K562 (cell line): ENCODE data around the gene RNF144A. TPM values are rescaled to one million over a fixed set of nuclear protein-coding genes. Genes with fewer than 3 reads are reported as not detected.

ENCODE experiments used
- CHD2 ChIP-seq: IDR thresholded peaks from 2 replicates; pipeline ENCODE4 v1.6.1; 2011; ENCODE audit warnings: low read depth, low read length
- COPS2 ChIP-seq: fragments of 450-650 bp; conservative IDR thresholded peaks from 2 replicates; pipeline ENCODE4 v1.6.1; 2016; ENCODE audit warnings: mild to moderate bottlenecking, moderate library complexity
- E2F3 ChIP-seq: fragments of 250-450 bp; sonication (Bioruptor Pico); IDR thresholded peaks from 2 replicates; pipeline ENCODE4 v1.4.0; 2020; ENCODE audit warnings: mild to moderate bottlenecking
- FIP1L1 ChIP-seq: fragments of 200-400 bp; formaldehyde crosslinking; IDR thresholded peaks from 2 replicates; pipeline ENCODE4 v1.6.1; 2018; ENCODE audit warnings: mild to moderate bottlenecking, low read depth, low read length; ENCODE audit not compliant: poor library complexity, severe bottlenecking
- FOXJ2 ChIP-seq: fragments of 200-800 bp; sonication (Bioruptor generic); IDR thresholded peaks from 2 replicates; pipeline ENCODE4 v1.6.1; 2016; ENCODE audit warnings: missing genetic modification characterization, missing compliant biosample characterization
- IFI16 ChIP-seq: fragments of 250-450 bp; sonication (Bioruptor Pico); IDR thresholded peaks from 2 replicates; pipeline ENCODE4 v2.1.2; 2022; ENCODE audit warnings: mild to moderate bottlenecking, inconsistent platforms
- MAZ ChIP-seq, 2 experiments: fragments of 450-650 bp in 1 of 2; sonication (generic) in 1 of 2; formaldehyde crosslinking; IDR thresholded peaks in 1 of 2; conservative IDR thresholded peaks in 1 of 2; 2 replicates each; pipeline versions ENCODE4 v1.4.0 to v1.5.0; 2020; ENCODE audit warnings: mild to moderate bottlenecking in 1 of 2, missing genetic modification reagents in 1 of 2
- MBD2 ChIP-seq: sonication (generic); IDR thresholded peaks from 2 replicates; pipeline ENCODE4 v1.6.1; 2016; ENCODE audit warnings: low read depth, borderline replicate concordance
- NFE2L1 ChIP-seq: fragments of 450-650 bp; IDR thresholded peaks from 2 replicates; pipeline ENCODE4 v1.6.1; 2016; ENCODE audit warnings: missing genetic modification characterization, low read depth, mild to moderate bottlenecking, missing compliant biosample characterization, moderate library complexity, borderline replicate concordance
- NFYB ChIP-seq: IDR thresholded peaks from 2 replicates; pipeline ENCODE4 v1.6.1; 2011; ENCODE audit warnings: mild to moderate bottlenecking, moderate library complexity; ENCODE audit not compliant: insufficient read length; ENCODE audit errors: extremely low read depth
- RBM15 ChIP-seq: fragments of 200-400 bp; formaldehyde crosslinking; IDR thresholded peaks from 2 replicates; pipeline ENCODE4 v1.6.1; 2018; ENCODE audit warnings: mild to moderate bottlenecking, low read length, moderate library complexity; ENCODE audit not compliant: insufficient read depth
- SRSF7 ChIP-seq: fragments of 200-400 bp; formaldehyde crosslinking; optimal IDR thresholded peaks from 2 replicates; pipeline ENCODE3; 2017; ENCODE audit warnings: mild to moderate bottlenecking, low read depth, low read length
- TFE3 ChIP-seq: fragments of 450-650 bp; formaldehyde crosslinking; IDR thresholded peaks from 2 replicates; pipeline ENCODE4 v1.4.0; 2020; ENCODE audit warnings: mild to moderate bottlenecking, mixed read lengths
- TRIM25 ChIP-seq: fragments of 450-650 bp; IDR thresholded peaks from 2 replicates; pipeline ENCODE4 v1.7.0; 2016; ENCODE audit warnings: borderline replicate concordance
- ZBTB33 ChIP-seq: sonication (generic); formaldehyde crosslinking; IDR thresholded peaks from 2 replicates; pipeline ENCODE4 v1.8.1; 2023; ENCODE audit warnings: mild to moderate bottlenecking, missing genetic modification reagents
- polyA plus RNA-seq, 8 experiments: library from polyadenylated mRNA; depleted of rRNA in 4 of 8; stranded (reverse) in 5 of 8; unstranded in 3 of 8; fragments of >200 nt; fragmentation: Nextera tagmentation in 2 of 8; fragmentation: Illumina TruSeq in 1 of 8; extraction: Ambion mirVana in 2 of 8; extraction: Trizol in 1 of 8; gene quantifications; 2 replicates each; pipeline versions ENCODE4 v1.2.1 to v1.2.3, GENCODE V29; 2011 to 2014; ENCODE audit warnings: inconsistent platforms in 1 of 8, missing spikeins in 1 of 8
- total RNA-seq, 7 experiments: library from RNA; depleted of rRNA in 6 of 7; stranded (reverse); fragments of >200 nt in 6 of 7; fragmentation: Illumina TruSeq in 2 of 7; extraction: Trizol in 2 of 7; gene quantifications; 2 replicates each; pipeline versions ENCODE4 v1.2.1 to v1.2.3, GENCODE V29; 2011 to 2021; ENCODE audit warnings: low replicate concordance in 1 of 7
- TF ChIP-seq, protein P1 (sequence below), 2 experiments: fragments of 450-650 bp; IDR thresholded peaks; 2 replicates each; pipeline ENCODE4 v1.6.1; 2016
- TF ChIP-seq, protein P2 (sequence below): IDR thresholded peaks from 2 replicates; pipeline ENCODE4 v1.6.1; 2012; ENCODE audit warnings: low read depth, low read length, improper control_type of control experiment, borderline replicate concordance

The RNF144A gene
- total and polyA plus RNA-seq, 9 of the 15 experiments (the other 6 are each of a cell fraction or from before 2014, with no cell fraction given) = 0.96 to 11.3 (median 6.2) TPM

GRCh38 chr2:6887751-6888192 is 29.4 kb upstream of the RNF144A start (continued):
- TF ChIP-seq ZBTB33 (CRISPR knock-in tag) (peak; percentile 60; the same call in 1 of the 2 replicates), RBM15 (no peak), E2F3 (no peak), FIP1L1 (no peak), COPS2 (no peak), NFYB (no peak), NFE2L1 (no peak), IFI16 (no peak), TFE3 (peak; percentile 96), TRIM25 (no peak), SRSF7 (no peak), MBD2 (no peak; the same call in 1 of the 2 replicates), MAZ (CRISPR knock-in tag; conservative IDR thresholded peaks at IDR 0.05 in 1 of 2, IDR thresholded peaks at IDR 0.05 in 1 of 2) (peak; percentile 61 to 70), CHD2 (no peak), FOXJ2 (tag) (no peak)
- TF ChIP-seq, protein P1, sequence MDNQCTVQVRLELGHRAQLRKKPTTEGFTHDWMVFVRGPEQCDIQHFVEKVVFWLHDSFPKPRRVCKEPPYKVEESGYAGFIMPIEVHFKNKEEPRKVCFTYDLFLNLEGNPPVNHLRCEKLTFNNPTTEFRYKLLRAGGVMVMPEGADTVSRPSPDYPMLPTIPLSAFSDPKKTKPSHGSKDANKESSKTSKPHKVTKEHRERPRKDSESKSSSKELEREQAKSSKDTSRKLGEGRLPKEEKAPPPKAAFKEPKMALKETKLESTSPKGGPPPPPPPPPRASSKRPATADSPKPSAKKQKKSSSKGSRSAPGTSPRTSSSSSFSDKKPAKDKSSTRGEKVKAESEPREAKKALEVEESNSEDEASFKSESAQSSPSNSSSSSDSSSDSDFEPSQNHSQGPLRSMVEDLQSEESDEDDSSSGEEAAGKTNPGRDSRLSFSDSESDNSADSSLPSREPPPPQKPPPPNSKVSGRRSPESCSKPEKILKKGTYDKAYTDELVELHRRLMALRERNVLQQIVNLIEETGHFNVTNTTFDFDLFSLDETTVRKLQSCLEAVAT (IDR thresholded peaks at IDR 0.05) = no peak
- TF ChIP-seq, protein P2, sequence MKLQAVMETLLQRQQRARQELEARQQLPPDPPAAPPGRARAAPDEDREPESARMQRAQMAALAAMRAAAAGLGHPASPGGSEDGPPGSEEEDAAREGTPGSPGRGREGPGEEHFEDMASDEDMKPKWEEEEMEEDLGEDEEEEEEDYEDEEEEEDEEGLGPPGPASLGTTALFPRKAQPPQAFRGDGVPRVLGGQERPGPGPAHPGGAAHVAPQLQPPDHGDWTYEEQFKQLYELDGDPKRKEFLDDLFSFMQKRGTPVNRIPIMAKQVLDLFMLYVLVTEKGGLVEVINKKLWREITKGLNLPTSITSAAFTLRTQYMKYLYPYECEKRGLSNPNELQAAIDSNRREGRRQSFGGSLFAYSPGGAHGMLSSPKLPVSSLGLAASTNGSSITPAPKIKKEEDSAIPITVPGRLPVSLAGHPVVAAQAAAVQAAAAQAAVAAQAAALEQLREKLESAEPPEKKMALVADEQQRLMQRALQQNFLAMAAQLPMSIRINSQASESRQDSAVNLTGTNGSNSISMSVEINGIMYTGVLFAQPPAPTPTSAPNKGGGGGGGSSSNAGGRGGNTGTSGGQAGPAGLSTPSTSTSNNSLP = no peak
